NCI-H187 (cell line): Measurements from ENCODE around the gene KCNG1.

ENCODE experiments used
- DNase-seq, 2 experiments: peaks; one replicate each; lab custom pipeline; 2025; lab: John Stamatoyannopoulos, UW

Gene KCNG1

GRCh38 chr20:51011479-51011878 is 11.4 kb downstream of the KCNG1 start:
- DNase-seq, result no peak

- DNase-seq, result no peak
Measured at GRCh38 chr20:51010932-51011331, 12.0 kb downstream of the KCNG1 start.

GRCh38 chr20:51010043-51010365 is 12.9 kb downstream of the KCNG1 start:
- no peak for DNase-seq

- DNase-seq, result no peak
Measured at GRCh38 chr20:51009303-51010042, 13.4 kb downstream of the KCNG1 start.

GRCh38 chr20:51008718-51009117 is 14.2 kb downstream of the KCNG1 start:
- DNase-seq, result no peak

- no peak for DNase-seq
Measured at GRCh38 chr20:51005214-51005613, 17.7 kb downstream of the KCNG1 start.

GRCh38 chr20:51004781-51005180 is 18.1 kb downstream of the KCNG1 start:
- no peak for DNase-seq

GRCh38 chr20:51004305-51004727 is 18.6 kb downstream of the KCNG1 start:
- DNase-seq, result no peak

- no peak for DNase-seq
Measured at GRCh38 chr20:51003753-51004152, 19.2 kb downstream of the KCNG1 start.

- no peak for DNase-seq
Measured at GRCh38 chr20:51002633-51003032, 20.3 kb downstream of the KCNG1 start.

GRCh38 chr20:51001430-51002265 is 21.3 kb downstream of the KCNG1 start:
- DNase-seq, result no peak

GRCh38 chr20:50999355-50999754 is 23.6 kb downstream of the KCNG1 start:
- no peak for DNase-seq

GRCh38 chr20:50996901-50997865 is 25.7 kb downstream of the KCNG1 start:
- DNase-seq, result no peak

GRCh38 chr20:50995506-50995905 is 27.4 kb downstream of the KCNG1 start:
- DNase-seq, result no peak

GRCh38 chr20:50993876-50994275 is 29.0 kb downstream of the KCNG1 start:
- DNase-seq, result no peak

GRCh38 chr20:50992733-50993457 is 30.0 kb downstream of the KCNG1 start:
- DNase-seq, result no peak

GRCh38 chr20:50992336-50992732 is 30.6 kb downstream of the KCNG1 start:
- DNase-seq, result no peak

- no peak for DNase-seq
Measured at GRCh38 chr20:50991076-50991475, 31.8 kb downstream of the KCNG1 start.

GRCh38 chr20:50987493-50988210 is 35.3 kb downstream of the KCNG1 start:
- peak; percentile 23 to 31 for DNase-seq

GRCh38 chr20:50983321-50983720 is 39.6 kb downstream of the KCNG1 start:
- DNase-seq, result no peak

GRCh38 chr20:50982363-50982762 is 40.5 kb downstream of the KCNG1 start:
- no peak for DNase-seq
